ENCODE measurements around the gene MKRN1.

GRCh38 chr7:140453273-140453672 lies 26.0 kb downstream of the MKRN1 start:
- TF ChIP-seq EZH2 (IDR thresholded peaks at IDR 0.05; ENCODE audit: borderline replicate concordance) (no peak), EZH2phosphoT487 (IDR thresholded peaks at IDR 0.05; ENCODE audit: low read depth, severe bottlenecking, unreplicated experiment) (no peak)
- TF ChIP-seq, protein P1, sequence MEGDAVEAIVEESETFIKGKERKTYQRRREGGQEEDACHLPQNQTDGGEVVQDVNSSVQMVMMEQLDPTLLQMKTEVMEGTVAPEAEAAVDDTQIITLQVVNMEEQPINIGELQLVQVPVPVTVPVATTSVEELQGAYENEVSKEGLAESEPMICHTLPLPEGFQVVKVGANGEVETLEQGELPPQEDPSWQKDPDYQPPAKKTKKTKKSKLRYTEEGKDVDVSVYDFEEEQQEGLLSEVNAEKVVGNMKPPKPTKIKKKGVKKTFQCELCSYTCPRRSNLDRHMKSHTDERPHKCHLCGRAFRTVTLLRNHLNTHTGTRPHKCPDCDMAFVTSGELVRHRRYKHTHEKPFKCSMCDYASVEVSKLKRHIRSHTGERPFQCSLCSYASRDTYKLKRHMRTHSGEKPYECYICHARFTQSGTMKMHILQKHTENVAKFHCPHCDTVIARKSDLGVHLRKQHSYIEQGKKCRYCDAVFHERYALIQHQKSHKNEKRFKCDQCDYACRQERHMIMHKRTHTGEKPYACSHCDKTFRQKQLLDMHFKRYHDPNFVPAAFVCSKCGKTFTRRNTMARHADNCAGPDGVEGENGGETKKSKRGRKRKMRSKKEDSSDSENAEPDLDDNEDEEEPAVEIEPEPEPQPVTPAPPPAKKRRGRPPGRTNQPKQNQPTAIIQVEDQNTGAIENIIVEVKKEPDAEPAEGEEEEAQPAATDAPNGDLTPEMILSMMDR (IDR thresholded peaks at IDR 0.05; ENCODE audit: poor library complexity), result no peak
